Natural killer cell (primary cell): Measurements from ENCODE around the gene SMIM44. TPM values are rescaled to one million over a fixed set of nuclear protein-coding genes. Genes with fewer than 3 reads are reported as not detected.

Experiments used
- ATAC-seq, 3 donors: fragments of 150-1000 bp in 2 of 3; fragments of 200-7000 bp in 1 of 3; cut with Tn5 transposase; 1 replicate in 1 of 3; 2 replicates in 2 of 3; pipeline ENCODE4 v1.10.0; 2021; ENCODE audit warnings: mild to moderate bottlenecking in 2 of 3, moderate library complexity in 2 of 3
- DNase-seq, 2 donors: peaks; one replicate each; pipeline versions ENCODE4 v3.0.0 to v3.0.0-alpha.2; 2013 to 2021; ENCODE audit warnings: mixed read lengths in 1 of 2
- H3K27ac ChIP-seq: one replicate; pipeline ENCODE4 v1.5.1; 2013; ENCODE audit warnings: mild to moderate bottlenecking, low read length
- H3K27me3 ChIP-seq: one replicate; pipeline ENCODE4 v1.6.1; 2013; ENCODE audit warnings: low read length; ENCODE audit not compliant: control insufficient read depth, insufficient read depth
- H3K36me3 ChIP-seq: one replicate; pipeline ENCODE4 v1.6.1; 2013; ENCODE audit warnings: low read length; ENCODE audit not compliant: control insufficient read depth, insufficient read depth
- H3K4me1 ChIP-seq: one replicate; pipeline ENCODE4 v1.6.1; 2013; ENCODE audit warnings: low read length; ENCODE audit not compliant: control insufficient read depth, insufficient read depth
- H3K4me3 ChIP-seq: one replicate; pipeline ENCODE4 v1.5.1; 2013; ENCODE audit warnings: low read length
- H3K9me3 ChIP-seq: one replicate; pipeline ENCODE4 v1.6.1; 2013; ENCODE audit warnings: low read length; ENCODE audit not compliant: control insufficient read depth, insufficient read depth
- H3K27ac Mint-ChIP-seq, 2 donors: one replicate each; pipeline ENCODE4 v1.8.0; 2022; ENCODE audit warnings: mild to moderate bottlenecking in 2 of 2, mixed read lengths in 2 of 2, moderate library complexity in 1 of 2
- H3K27me3 Mint-ChIP-seq, 2 donors: one replicate each; pipeline ENCODE4 v1.8.0; 2022; ENCODE audit warnings: low read depth in 2 of 2, mixed read lengths in 2 of 2
- H3K36me3 Mint-ChIP-seq: one replicate; pipeline ENCODE4 v1.8.0; 2022; ENCODE audit warnings: mixed read lengths
- H3K4me1 Mint-ChIP-seq, 2 donors: one replicate each; pipeline ENCODE4 v1.8.0; 2022; ENCODE audit warnings: mixed read lengths in 2 of 2
- H3K4me3 Mint-ChIP-seq: one replicate; pipeline ENCODE4 v1.8.0; 2022; ENCODE audit warnings: mild to moderate bottlenecking, moderate library complexity, mixed read lengths
- H3K9me3 Mint-ChIP-seq, 2 donors: one replicate each; pipeline ENCODE4 v1.8.0; 2022; ENCODE audit warnings: mixed read lengths in 2 of 2
- CTCF ChIP-seq: fragments of 200-600 bp; IDR thresholded peaks from one replicate; pipeline ENCODE4 v1.8.0; 2022; ENCODE audit warnings: antibody characterized with exemption
- WGBS: methylation state at CpG from one replicate; pipeline ENCODE4 v1.1.7; 2013; ENCODE audit warnings: missing lambda C conversion rate; ENCODE audit not compliant: insufficient coverage; 5-methylcytosine and 5-hydroxymethylcytosine counted together
- intact Hi-C: fragments of 100-400 bp; cut with micrococcal nuclease; formaldehyde crosslinking; loops from one replicate; pipeline ENCODE4 v1.14.2; 2022
- total RNA-seq, 4 donors: library from RNA; stranded (reverse); fragments of 120-200 nt in 1 of 4; gene quantifications; one replicate each; pipeline versions ENCODE4 v1.2.3 to v1.2.4, GENCODE V29; 2013 to 2022

SMIM44 gene
- total RNA-seq, 3 donors from 2014 or later (not counting 1 experiment from before 2014, with no cell fraction given), result not detected

- intact Hi-C loops, result no loop called here
- no peaks in the 10 kb centered on the region for H3K9me3 ChIP-seq
- H3K4me1 Mint-ChIP-seq, result peaks cover under 1 to 4% of the 10 kb centered on the region in 2 donors
- H3K4me3 Mint-ChIP-seq, result no peak overlapping the region
- H3K27me3 ChIP-seq, result no peaks in the 10 kb centered on the region
- WGBS, result 96% methylated on average over 21 of the region's 21 CpGs
- no peaks in the 10 kb centered on the region for H3K36me3 Mint-ChIP-seq
- no peaks in the 10 kb centered on the region for H3K27me3 Mint-ChIP-seq
- no peak for ATAC-seq
- no peak overlapping the region for H3K27ac Mint-ChIP-seq
- no peaks in the 10 kb centered on the region for H3K9me3 Mint-ChIP-seq
- no peak for DNase-seq
- no peak overlapping the region for H3K4me3 ChIP-seq
- no peak overlapping the region for H3K27ac ChIP-seq
- TF ChIP-seq CTCF, result no peak
- H3K4me1 ChIP-seq, result no peaks in the 10 kb centered on the region
- peaks cover 59% of the 10 kb centered on the region for H3K36me3 ChIP-seq
Measured at GRCh38 chr19:3527238-3527910, 44.1 kb upstream of the SMIM44 start.

- H3K27ac ChIP-seq, result no peak overlapping the region
- no peak overlapping the region for H3K27ac Mint-ChIP-seq
- no peaks in the 10 kb centered on the region for H3K9me3 Mint-ChIP-seq
- H3K36me3 ChIP-seq, result peaks cover 56% of the 10 kb centered on the region
- no peaks in the 10 kb centered on the region for H3K4me1 ChIP-seq
- no peaks in the 10 kb centered on the region for H3K27me3 Mint-ChIP-seq
- H3K36me3 Mint-ChIP-seq, result no peaks in the 10 kb centered on the region
- ATAC-seq (no peak), DNase-seq (no peak)
- H3K27me3 ChIP-seq, result no peaks in the 10 kb centered on the region
- TF ChIP-seq CTCF, result no peak
- no peaks in the 10 kb centered on the region for H3K9me3 ChIP-seq
- WGBS, result 97% methylated on average over 28 of the region's 28 CpGs
- H3K4me3 Mint-ChIP-seq, result no peak overlapping the region
- H3K4me3 ChIP-seq, result no peak overlapping the region
- intact Hi-C loops, result no loop called here
- peaks cover 5 to 8% of the 10 kb centered on the region in 2 donors for H3K4me1 Mint-ChIP-seq
Measured at GRCh38 chr19:3526507-3527237, 43.4 kb upstream of the SMIM44 start.

- no peaks in the 10 kb centered on the region for H3K27me3 ChIP-seq
- peaks cover 48% of the 10 kb centered on the region for H3K36me3 ChIP-seq
- no peak for ATAC-seq
- intact Hi-C loops, result no loop called here
- Mint-ChIP-seq H3K4me3 (no peak overlapping the region), H3K36me3 (no peaks in the 10 kb centered on the region), H3K9me3 (no peaks in the 10 kb centered on the region), H3K4me1 (peaks cover 11 to 14% of the 10 kb centered on the region in 2 donors), H3K27ac (no peak overlapping the region), H3K27me3 (no peaks in the 10 kb centered on the region)
- H3K9me3 ChIP-seq, result no peaks in the 10 kb centered on the region
- no peak overlapping the region for H3K27ac ChIP-seq
- no peak for DNase-seq
- no peak overlapping the region for H3K4me3 ChIP-seq
- 96% methylated on average over 19 of the region's 20 CpGs for WGBS
- TF ChIP-seq CTCF, result no peak
- H3K4me1 ChIP-seq, result peaks cover 3% of the 10 kb centered on the region
Measured at GRCh38 chr19:3524904-3525451, 41.7 kb upstream of the SMIM44 start.
